Measurements from ENCODE around the gene EFNA4.

The EFNA4 gene

GRCh38 chr1:155063550-155064110 is at the start of gene EFNA4:
Gene EFNA4, plus strand, starts transcription at chr1:155063740. Its CDS starts 84 bp downstream, at chr1:155063824.
- DNase-seq: peak; percentile 84 to 88

- DNase-seq: no peak
These were observed 48.6 kb upstream of the EFNA4 start for GRCh38 chr1:155014709-155015508.

- DNase-seq: no peak
These were observed 47.9 kb upstream of the EFNA4 start for GRCh38 chr1:155015527-155016230.

- no peak for DNase-seq
These were observed 47.2 kb upstream of the EFNA4 start for GRCh38 chr1:155016231-155016831.

GRCh38 chr1:155017041-155017945 is 46.2 kb upstream of the EFNA4 start:
- peak; percentile 69 to 70 for DNase-seq

- no peak for DNase-seq
These were observed 45.6 kb upstream of the EFNA4 start for GRCh38 chr1:155017946-155018316.

GRCh38 chr1:155018617-155019348 is 44.8 kb upstream of the EFNA4 start:
- no peak for DNase-seq

GRCh38 chr1:155019377-155020245 is 43.9 kb upstream of the EFNA4 start:
- no peak for DNase-seq

GRCh38 chr1:155022136-155022926 is 41.2 kb upstream of the EFNA4 start:
- DNase-seq: no peak

- peak in 1 of 2 experiments; percentile 29 for DNase-seq
These were observed 40.7 kb upstream of the EFNA4 start for GRCh38 chr1:155022927-155023236.

- no peak for DNase-seq
These were observed 39.9 kb upstream of the EFNA4 start for GRCh38 chr1:155023627-155024026.

- no peak for DNase-seq
These were observed 39.2 kb upstream of the EFNA4 start for GRCh38 chr1:155024315-155024714.

GRCh38 chr1:155026154-155026553 is 37.4 kb upstream of the EFNA4 start:
- no peak for DNase-seq

- DNase-seq: no peak
These were observed 37.0 kb upstream of the EFNA4 start for GRCh38 chr1:155026588-155026987.

- DNase-seq: no peak
These were observed 33.9 kb upstream of the EFNA4 start for GRCh38 chr1:155029513-155030242.

- no peak for DNase-seq
These were observed 33.2 kb upstream of the EFNA4 start for GRCh38 chr1:155030243-155030795.

- DNase-seq: no peak
These were observed 32.6 kb upstream of the EFNA4 start for GRCh38 chr1:155030899-155031298.

- no peak for DNase-seq
These were observed 30.7 kb upstream of the EFNA4 start for GRCh38 chr1:155032886-155033285.

- no peak for DNase-seq
These were observed 30.0 kb upstream of the EFNA4 start, which contains the start of the genes DCST1 and DCST2 for GRCh38 chr1:155033524-155033923. Gene DCST1, plus strand, starts transcription at chr1:155033824. Its CDS starts 213 bp downstream, at chr1:155034037. Gene DCST2, minus strand, starts transcription at chr1:155033781. Its CDS starts 80 bp downstream, at chr1:155033701.

All from AML-193 (cell line).